ENCODE results near the gene AHCTF1.
"Not testable (repeated sequence)": the region's sequence is repeated elsewhere in the genome, so short reads cannot be mapped to it uniquely, and the experiment has no call there.

Gene AHCTF1

GRCh38 chr1:246850640-246851039, 81.1 kb downstream of the AHCTF1 start:
- H3K9ac ChIP-seq (ENCODE audit: low read depth in 1 of 2, low read length in 2 of 2); H3K4me3 ChIP-seq (ENCODE audit: low read length in 2 of 2); H3K4me1 ChIP-seq (ENCODE audit: control insufficient read depth in 2 of 2, insufficient read depth in 2 of 2, low read length in 2 of 2); H3K27ac ChIP-seq (ENCODE audit: low read depth in 2 of 2, low read length in 2 of 2); H3K9me3 ChIP-seq (ENCODE audit: control insufficient read depth in 2 of 2, low read length in 2 of 2); H3K27me3 ChIP-seq (ENCODE audit: control insufficient read depth in 2 of 2, insufficient read depth in 2 of 2, low read length in 2 of 2): not testable (repeated sequence)
- peaks cover 37% of the 10 kb centered on the region in 2 donors for H3K36me3 ChIP-seq (ENCODE audit: control insufficient read depth in 2 of 2, insufficient read depth in 2 of 2, low read length in 2 of 2)

GRCh38 chr1:246843876-246844275, 87.9 kb downstream of the AHCTF1 start:
- Histone ChIP-seq H3K4me3 (ENCODE audit: low read length in 2 of 2) (no peak overlapping the region), H3K9me3 (ENCODE audit: control insufficient read depth in 2 of 2, low read length in 2 of 2) (no peaks in the 10 kb centered on the region), H3K36me3 (ENCODE audit: control insufficient read depth in 2 of 2, insufficient read depth in 2 of 2, low read length in 2 of 2) (peaks cover 21 to 22% of the 10 kb centered on the region in 2 donors), H3K27ac (ENCODE audit: low read depth in 2 of 2, low read length in 2 of 2) (no peak overlapping the region), H3K4me1 (ENCODE audit: control insufficient read depth in 2 of 2, insufficient read depth in 2 of 2, low read length in 2 of 2) (no peaks in the 10 kb centered on the region), H3K27me3 (ENCODE audit: control insufficient read depth in 2 of 2, insufficient read depth in 2 of 2, low read length in 2 of 2) (no peaks in the 10 kb centered on the region), H3K9ac (ENCODE audit: low read depth in 1 of 2, low read length in 2 of 2) (no peak overlapping the region)

- H3K4me3 ChIP-seq (ENCODE audit: low read length in 2 of 2); H3K27me3 ChIP-seq (ENCODE audit: control insufficient read depth in 2 of 2, insufficient read depth in 2 of 2, low read length in 2 of 2); H3K27ac ChIP-seq (ENCODE audit: low read depth in 2 of 2, low read length in 2 of 2); H3K9ac ChIP-seq (ENCODE audit: low read depth in 1 of 2, low read length in 2 of 2); H3K4me1 ChIP-seq (ENCODE audit: control insufficient read depth in 2 of 2, insufficient read depth in 2 of 2, low read length in 2 of 2); H3K9me3 ChIP-seq (ENCODE audit: control insufficient read depth in 2 of 2, low read length in 2 of 2): not testable (repeated sequence)
- H3K36me3 ChIP-seq (ENCODE audit: control insufficient read depth in 2 of 2, insufficient read depth in 2 of 2, low read length in 2 of 2), result peaks cover 17 to 19% of the 10 kb centered on the region in 2 donors
Observed at GRCh38 chr1:246840761-246841160, 91.0 kb downstream of the AHCTF1 start.

GRCh38 chr1:246838118-246838456, 93.7 kb downstream of the AHCTF1 start:
- H3K4me1 ChIP-seq (ENCODE audit: control insufficient read depth in 2 of 2, insufficient read depth in 2 of 2, low read length in 2 of 2), result no peaks in the 10 kb centered on the region
- no peaks in the 10 kb centered on the region for H3K9me3 ChIP-seq (ENCODE audit: control insufficient read depth in 2 of 2, low read length in 2 of 2)
- H3K9ac ChIP-seq (ENCODE audit: low read depth in 1 of 2, low read length in 2 of 2), result no peak overlapping the region
- H3K36me3 ChIP-seq (ENCODE audit: control insufficient read depth in 2 of 2, insufficient read depth in 2 of 2, low read length in 2 of 2), result peaks cover 6 to 12% of the 10 kb centered on the region in 2 donors
- H3K27ac ChIP-seq (ENCODE audit: low read depth in 2 of 2, low read length in 2 of 2), result no peak overlapping the region
- no peak overlapping the region for H3K4me3 ChIP-seq (ENCODE audit: low read length in 2 of 2)
- no peaks in the 10 kb centered on the region for H3K27me3 ChIP-seq (ENCODE audit: control insufficient read depth in 2 of 2, insufficient read depth in 2 of 2, low read length in 2 of 2)

GRCh38 chr1:246837418-246838117, 94.2 kb downstream of the AHCTF1 start:
- Histone ChIP-seq H3K9ac (ENCODE audit: low read depth in 1 of 2, low read length in 2 of 2) (no peak overlapping the region), H3K27me3 (ENCODE audit: control insufficient read depth in 2 of 2, insufficient read depth in 2 of 2, low read length in 2 of 2) (no peaks in the 10 kb centered on the region), H3K4me1 (ENCODE audit: control insufficient read depth in 2 of 2, insufficient read depth in 2 of 2, low read length in 2 of 2) (no peaks in the 10 kb centered on the region), H3K36me3 (ENCODE audit: control insufficient read depth in 2 of 2, insufficient read depth in 2 of 2, low read length in 2 of 2) (peaks cover 1 to 7% of the 10 kb centered on the region in 2 donors), H3K9me3 (ENCODE audit: control insufficient read depth in 2 of 2, low read length in 2 of 2) (no peaks in the 10 kb centered on the region), H3K4me3 (ENCODE audit: low read length in 2 of 2) (no peak overlapping the region), H3K27ac (ENCODE audit: low read depth in 2 of 2, low read length in 2 of 2) (no peak overlapping the region)

- Histone ChIP-seq H3K27me3 (ENCODE audit: control insufficient read depth in 2 of 2, insufficient read depth in 2 of 2, low read length in 2 of 2) (no peaks in the 10 kb centered on the region), H3K27ac (ENCODE audit: low read depth in 2 of 2, low read length in 2 of 2) (no peak overlapping the region), H3K4me3 (ENCODE audit: low read length in 2 of 2) (no peak overlapping the region)
Observed at GRCh38 chr1:246836209-246836966, 95.4 kb downstream of the AHCTF1 start.

GRCh38 chr1:246831543-246831942, 100.2 kb downstream of the AHCTF1 start:
- Histone ChIP-seq H3K9me3 (ENCODE audit: control insufficient read depth in 2 of 2, low read length in 2 of 2) (no peaks in the 10 kb centered on the region), H3K36me3 (ENCODE audit: control insufficient read depth in 2 of 2, insufficient read depth in 2 of 2, low read length in 2 of 2) (no peaks in the 10 kb centered on the region), H3K9ac (ENCODE audit: low read depth in 1 of 2, low read length in 2 of 2) (no peak overlapping the region), H3K27ac (ENCODE audit: low read depth in 2 of 2, low read length in 2 of 2) (no peak overlapping the region), H3K4me1 (ENCODE audit: control insufficient read depth in 2 of 2, insufficient read depth in 2 of 2, low read length in 2 of 2) (no peaks in the 10 kb centered on the region), H3K27me3 (ENCODE audit: control insufficient read depth in 2 of 2, insufficient read depth in 2 of 2, low read length in 2 of 2) (no peaks in the 10 kb centered on the region), H3K4me3 (ENCODE audit: low read length in 2 of 2) (no peak overlapping the region)

More at GRCh38 chr1:246836209-246836966, 95.4 kb downstream of the AHCTF1 start:
- Histone ChIP-seq H3K4me1 (ENCODE audit: control insufficient read depth in 2 of 2, insufficient read depth in 2 of 2, low read length in 2 of 2) (no peaks in the 10 kb centered on the region), H3K9me3 (ENCODE audit: control insufficient read depth in 2 of 2, low read length in 2 of 2) (no peaks in the 10 kb centered on the region), H3K36me3 (ENCODE audit: control insufficient read depth in 2 of 2, insufficient read depth in 2 of 2, low read length in 2 of 2) (peaks cover 0 to 4% of the 10 kb centered on the region in 2 donors), H3K9ac (ENCODE audit: low read depth in 1 of 2, low read length in 2 of 2) (no peak overlapping the region)

- Histone ChIP-seq H3K9me3 (ENCODE audit: control insufficient read depth in 2 of 2, low read length in 2 of 2) (no peaks in the 10 kb centered on the region), H3K4me1 (ENCODE audit: control insufficient read depth in 2 of 2, insufficient read depth in 2 of 2, low read length in 2 of 2) (no peaks in the 10 kb centered on the region), H3K36me3 (ENCODE audit: control insufficient read depth in 2 of 2, insufficient read depth in 2 of 2, low read length in 2 of 2) (no peaks in the 10 kb centered on the region), H3K4me3 (ENCODE audit: low read length in 2 of 2) (no peak overlapping the region), H3K27me3 (ENCODE audit: control insufficient read depth in 2 of 2, insufficient read depth in 2 of 2, low read length in 2 of 2) (no peaks in the 10 kb centered on the region), H3K27ac (ENCODE audit: low read depth in 2 of 2, low read length in 2 of 2) (no peak overlapping the region), H3K9ac (ENCODE audit: low read depth in 1 of 2, low read length in 2 of 2) (no peak overlapping the region)
Observed at GRCh38 chr1:246828818-246829217, 102.9 kb downstream of the AHCTF1 start.

GRCh38 chr1:246827396-246827795, 104.4 kb downstream of the AHCTF1 start:
- no peak overlapping the region for H3K27ac ChIP-seq (ENCODE audit: low read depth in 2 of 2, low read length in 2 of 2)
- H3K36me3 ChIP-seq (ENCODE audit: control insufficient read depth in 2 of 2, insufficient read depth in 2 of 2, low read length in 2 of 2), result no peaks in the 10 kb centered on the region
- H3K27me3 ChIP-seq (ENCODE audit: control insufficient read depth in 2 of 2, insufficient read depth in 2 of 2, low read length in 2 of 2), result no peaks in the 10 kb centered on the region
- H3K9me3 ChIP-seq (ENCODE audit: control insufficient read depth in 2 of 2, low read length in 2 of 2), result no peaks in the 10 kb centered on the region
- H3K4me1 ChIP-seq (ENCODE audit: control insufficient read depth in 2 of 2, insufficient read depth in 2 of 2, low read length in 2 of 2), result no peaks in the 10 kb centered on the region
- H3K4me3 ChIP-seq (ENCODE audit: low read length in 2 of 2), result no peak overlapping the region
- no peak overlapping the region for H3K9ac ChIP-seq (ENCODE audit: low read depth in 1 of 2, low read length in 2 of 2)

- Histone ChIP-seq H3K27me3 (ENCODE audit: control insufficient read depth in 2 of 2, insufficient read depth in 2 of 2, low read length in 2 of 2) (no peaks in the 10 kb centered on the region), H3K27ac (ENCODE audit: low read depth in 2 of 2, low read length in 2 of 2) (no peak overlapping the region), H3K36me3 (ENCODE audit: control insufficient read depth in 2 of 2, insufficient read depth in 2 of 2, low read length in 2 of 2) (no peaks in the 10 kb centered on the region), H3K4me1 (ENCODE audit: control insufficient read depth in 2 of 2, insufficient read depth in 2 of 2, low read length in 2 of 2) (no peaks in the 10 kb centered on the region), H3K9ac (ENCODE audit: low read depth in 1 of 2, low read length in 2 of 2) (no peak overlapping the region), H3K9me3 (ENCODE audit: control insufficient read depth in 2 of 2, low read length in 2 of 2) (no peaks in the 10 kb centered on the region), H3K4me3 (ENCODE audit: low read length in 2 of 2) (no peak overlapping the region)
Observed at GRCh38 chr1:246825557-246826175, 106.1 kb downstream of the AHCTF1 start.

Measured in mucosa of rectum (tissue), 2 donors.